HG02884 (cell line): ENCODE results near the gene CAMK4.
"Not testable (repeated sequence)": the region's sequence is repeated elsewhere in the genome, so short reads cannot be mapped to it uniquely, and the experiment has no call there.

Experiments
- ATAC-seq: cut with Tn5 transposase; IDR thresholded peaks from one replicate; pipeline ENCODE4 v1.9.1; 2021; ENCODE audit warnings: mild to moderate bottlenecking, moderate library complexity; ENCODE audit not compliant: unreplicated experiment

Gene CAMK4

DNA sequence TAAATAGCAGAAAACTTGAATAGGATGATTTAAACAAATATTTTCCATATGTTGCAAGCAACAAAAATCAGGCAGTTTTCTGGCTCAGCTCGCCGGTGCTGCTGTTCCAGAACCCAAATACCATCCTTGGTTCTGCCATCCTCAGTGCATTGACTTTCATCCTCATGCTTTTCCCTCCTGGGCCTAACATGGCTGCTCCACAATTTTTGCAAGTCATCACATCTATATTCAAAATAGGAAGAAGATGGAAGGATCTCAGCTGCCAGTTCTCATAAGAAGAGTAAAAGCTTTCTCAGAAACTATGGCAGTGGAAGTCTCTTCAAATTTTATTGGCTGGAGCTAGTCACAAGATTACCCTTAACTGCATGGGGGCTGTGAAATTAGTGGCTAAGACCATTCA lies 151.5 kb downstream of the CAMK4 start:
- no peak for ATAC-seq

DNA sequence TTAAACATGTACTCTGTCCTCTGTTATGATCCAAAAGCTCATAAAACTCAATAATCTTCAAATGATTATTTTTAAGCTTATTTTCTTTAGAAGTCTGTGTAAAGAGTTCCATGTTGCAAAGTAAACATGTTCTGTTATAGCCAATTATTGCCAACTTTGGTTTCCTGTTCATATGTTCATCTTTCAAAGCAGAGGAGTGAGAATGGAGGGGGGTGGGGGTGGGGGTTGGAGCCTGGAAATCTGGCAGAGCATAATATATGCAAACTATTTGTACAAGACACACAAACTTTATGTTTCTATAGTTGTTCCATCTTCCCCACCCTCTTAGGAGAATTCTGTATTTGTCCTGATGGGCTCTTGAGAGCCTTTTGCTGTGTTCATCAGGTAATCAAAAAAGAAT lies 153.1 kb downstream of the CAMK4 start:
- no peak for ATAC-seq

DNA sequence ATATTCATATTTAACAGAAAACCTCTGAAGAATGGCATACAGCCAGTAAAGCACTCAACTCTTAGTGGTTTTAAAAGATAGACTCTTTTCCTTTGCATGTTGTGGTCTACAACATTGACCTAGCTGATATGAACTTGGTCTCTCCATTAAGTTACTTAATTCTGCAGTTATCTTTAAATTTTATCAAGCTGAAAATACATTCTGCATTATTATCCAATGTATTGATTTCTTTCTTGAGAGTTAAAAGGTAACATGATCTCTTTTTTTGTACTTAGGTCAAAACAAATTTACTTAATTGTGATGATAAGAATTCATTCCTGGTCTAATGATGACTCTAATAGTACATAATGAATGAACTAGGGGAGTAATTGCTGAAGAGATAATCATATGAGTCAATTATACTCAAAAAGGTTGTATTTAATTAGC lies 155.2 kb downstream of the CAMK4 start:
- ATAC-seq, result no peak

DNA sequence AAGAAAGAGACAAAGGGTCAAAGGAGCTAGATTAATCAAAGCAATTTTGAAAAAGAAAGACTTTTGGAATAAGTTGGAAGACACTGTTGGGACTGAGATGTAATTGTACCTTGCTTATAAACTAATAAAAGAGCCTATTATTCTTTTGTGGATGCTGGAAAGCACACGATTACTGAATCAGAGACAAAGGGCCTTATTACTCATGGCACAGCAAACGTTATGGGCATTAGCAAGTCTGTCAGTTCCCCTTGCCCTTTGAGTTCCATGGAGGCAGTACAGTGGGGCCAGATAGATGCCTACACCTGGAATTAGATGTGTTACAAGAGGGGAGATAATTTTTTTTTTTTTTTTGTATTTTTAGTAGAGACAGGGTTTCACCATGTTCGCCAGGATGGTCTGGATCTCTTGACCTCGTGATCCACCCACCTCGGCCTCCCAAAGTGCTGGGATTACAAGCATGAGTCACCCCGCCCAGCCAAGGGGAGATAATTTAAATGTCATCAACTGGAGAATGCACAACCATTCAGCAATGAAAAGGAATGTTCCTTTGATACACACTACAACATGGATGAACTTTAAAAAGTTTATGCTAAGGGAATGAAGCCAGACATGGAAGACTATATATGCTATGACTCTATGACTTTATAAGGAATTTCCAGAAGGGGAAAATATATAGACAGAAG lies 159.2 kb downstream of the CAMK4 start:
- no peak for ATAC-seq

DNA sequence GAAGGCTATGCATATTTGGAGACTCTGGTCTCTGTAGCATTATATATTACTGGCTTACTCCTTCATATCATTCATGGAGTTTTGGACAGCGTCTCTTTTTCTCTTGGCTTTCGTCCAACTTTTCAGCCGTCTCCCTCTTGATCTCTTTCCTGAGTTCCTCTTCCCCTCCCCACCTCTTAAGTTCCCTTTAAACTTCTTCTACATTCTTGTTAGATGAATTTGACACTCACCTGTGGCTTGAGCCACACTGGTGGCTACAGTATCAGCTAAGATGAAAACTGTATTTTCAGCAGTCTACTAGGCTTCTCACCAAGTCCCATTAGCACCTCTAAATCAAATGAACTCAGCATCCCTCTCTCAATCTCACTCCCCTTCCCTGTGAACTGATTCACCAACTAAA lies 160.0 kb downstream of the CAMK4 start:
- ATAC-seq, result no peak

DNA sequence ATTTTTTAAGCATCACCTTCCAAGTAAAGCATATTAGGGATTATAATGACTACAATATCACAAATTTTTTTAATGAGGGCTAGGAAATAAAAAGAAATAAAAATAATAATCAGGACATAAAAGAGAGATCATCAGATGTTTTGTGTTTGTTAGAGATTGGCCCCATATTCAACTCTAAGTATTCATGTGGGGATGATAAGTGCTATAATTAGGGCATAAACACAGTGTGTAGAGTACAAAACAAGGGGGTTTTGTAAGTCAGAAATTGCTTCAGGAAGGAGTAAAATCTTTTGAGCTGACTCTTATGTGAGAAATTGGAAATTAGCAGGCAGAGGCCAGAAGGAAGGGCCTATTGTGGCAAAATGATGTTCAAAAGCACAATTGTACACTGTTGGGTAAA lies 160.9 kb downstream of the CAMK4 start:
- no peak for ATAC-seq

DNA sequence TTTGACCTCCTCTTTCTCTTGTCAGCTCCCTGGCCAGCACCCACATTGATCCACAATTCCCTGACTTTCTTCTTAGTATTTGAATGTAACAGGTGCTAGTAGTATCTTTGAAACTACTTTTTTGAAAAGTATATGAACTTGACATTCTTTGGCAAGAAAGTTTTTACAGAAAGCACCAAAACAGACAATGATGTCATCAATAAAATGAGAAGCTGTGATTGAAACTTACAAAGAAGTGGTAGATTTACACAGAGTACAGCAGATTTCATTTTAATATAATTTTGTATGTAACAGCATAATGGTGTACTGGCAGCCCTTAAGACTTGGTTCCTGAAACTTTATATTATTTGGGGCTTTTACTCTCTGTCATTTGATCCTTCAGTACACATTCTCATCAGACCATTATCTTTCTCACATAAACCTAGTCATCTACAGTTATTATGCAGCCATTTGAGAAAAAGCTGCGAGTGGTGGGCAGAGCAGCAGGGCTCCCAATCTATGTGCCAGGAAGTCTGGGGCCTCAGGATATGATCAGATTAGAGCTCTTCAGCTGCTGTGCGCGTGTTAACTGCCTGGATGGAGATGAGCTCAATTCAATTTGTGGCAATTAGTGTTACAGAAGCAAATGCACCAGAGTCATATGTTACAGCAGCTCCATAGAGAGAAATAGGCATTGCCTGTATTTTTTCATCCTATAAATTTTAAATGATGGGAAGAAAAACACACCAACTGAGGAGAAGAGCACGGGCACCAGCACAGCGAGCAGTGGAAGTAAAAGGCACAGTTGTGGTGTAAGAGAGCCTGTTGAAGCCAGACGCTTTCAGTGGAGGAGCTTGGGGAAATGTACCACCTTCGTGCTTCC lies 162.0 kb downstream of the CAMK4 start:
- no peak for ATAC-seq

DNA sequence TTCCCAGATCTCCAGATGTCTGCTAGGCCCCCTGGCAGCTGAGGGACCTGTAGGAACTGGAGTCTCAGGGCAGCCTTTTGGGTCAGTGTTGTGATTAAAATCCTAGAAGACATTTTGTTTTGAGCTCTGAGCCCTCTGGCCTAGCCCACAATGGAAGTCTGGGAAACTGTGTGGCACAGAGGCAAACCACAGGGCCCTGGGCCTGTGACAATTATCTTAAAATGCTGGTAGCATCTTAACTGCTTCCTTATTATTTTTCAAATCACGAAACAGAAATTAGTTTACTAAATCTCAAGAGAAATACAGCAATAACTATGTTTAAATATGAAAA lies 162.6 kb downstream of the CAMK4 start:
- no peak for ATAC-seq

DNA sequence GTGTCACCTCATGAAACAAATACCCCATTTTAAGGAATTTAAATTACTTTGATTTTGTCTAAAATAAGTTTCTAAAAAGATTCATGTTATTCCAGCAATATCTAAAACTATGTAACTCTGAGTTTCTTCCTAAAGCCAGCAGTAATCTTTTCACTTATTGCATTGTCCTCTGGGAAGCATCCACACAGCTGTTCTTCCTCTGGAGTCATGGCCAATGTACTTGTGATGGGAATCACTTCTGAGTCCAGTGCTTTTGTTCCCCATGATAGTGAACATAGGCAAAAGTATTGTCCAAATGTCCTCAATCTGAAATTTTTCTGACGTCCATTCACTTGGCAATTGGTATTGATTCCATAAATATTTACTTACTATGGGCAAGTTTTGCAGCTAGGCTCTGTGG lies 163.2 kb downstream of the CAMK4 start:
- ATAC-seq, result no peak

DNA sequence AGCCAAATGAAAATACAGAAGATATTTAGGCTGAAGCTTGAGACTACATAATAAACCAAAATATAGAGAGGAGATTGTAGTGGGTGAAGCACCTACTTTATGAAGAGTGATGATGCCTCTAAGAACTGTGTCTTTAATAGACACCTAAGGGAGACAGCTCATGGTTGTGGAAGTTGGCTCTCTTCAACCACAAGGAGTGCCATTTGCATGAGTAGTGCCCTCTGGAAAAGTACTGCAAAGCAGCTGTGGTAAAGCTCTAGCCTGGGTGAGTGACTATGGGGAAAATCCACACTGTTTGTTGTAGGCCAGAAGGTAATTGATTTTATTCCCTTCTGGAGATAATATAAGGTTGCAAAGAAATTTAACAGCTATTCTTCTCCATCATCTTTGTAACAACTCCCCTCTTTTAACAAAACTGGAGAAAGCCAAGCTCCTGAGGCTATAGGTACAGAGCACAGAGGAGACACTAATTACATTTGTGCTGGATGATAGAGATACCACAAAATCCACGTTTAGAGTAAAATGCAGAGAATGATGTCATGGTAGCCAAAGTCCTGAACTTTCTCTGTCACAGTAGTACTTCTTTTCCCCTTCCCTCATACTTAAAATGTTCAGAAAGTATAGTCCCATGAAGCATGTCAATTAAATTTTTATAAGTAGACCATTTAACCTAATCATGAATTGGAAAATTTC lies 165.4 kb downstream of the CAMK4 start:
- no peak for ATAC-seq

DNA sequence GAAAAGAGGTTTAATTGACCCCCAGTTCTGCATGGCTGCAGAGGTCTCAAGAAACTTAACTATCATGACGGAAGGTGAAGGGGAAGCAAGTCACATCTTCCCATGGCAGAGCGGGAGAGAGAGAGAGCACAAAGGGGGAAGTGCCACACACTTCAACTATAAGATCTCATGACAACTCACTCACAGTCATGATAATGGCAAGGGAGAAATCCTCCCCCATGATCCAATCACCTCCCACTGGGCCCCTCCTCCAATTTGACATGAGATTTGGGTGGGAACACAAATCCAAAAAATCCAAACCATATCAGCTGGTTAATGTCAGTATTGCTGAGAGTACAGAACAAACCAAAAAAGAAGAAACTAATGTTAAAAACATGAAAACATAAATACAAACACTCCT lies 168.0 kb downstream of the CAMK4 start:
- ATAC-seq, result no peak

DNA sequence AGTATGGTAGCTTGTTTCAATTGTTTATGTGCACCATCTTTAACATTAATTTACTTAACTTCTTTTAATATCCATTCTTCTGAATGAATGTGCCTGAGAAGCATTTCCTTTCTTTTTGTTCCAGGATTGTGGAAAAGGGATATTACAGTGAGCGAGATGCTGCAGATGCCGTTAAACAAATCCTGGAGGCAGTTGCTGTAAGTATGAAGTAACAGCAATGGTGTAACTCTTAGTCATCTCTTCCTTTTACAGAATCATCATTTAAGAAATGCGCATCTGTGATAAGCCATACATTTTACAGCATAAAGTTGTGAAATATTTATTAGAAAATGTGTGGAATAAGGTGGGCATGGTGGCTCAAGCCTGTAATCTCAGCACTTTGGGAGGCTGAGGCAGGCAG lies 170.4 kb downstream of the CAMK4 start:
- no peak for ATAC-seq

DNA sequence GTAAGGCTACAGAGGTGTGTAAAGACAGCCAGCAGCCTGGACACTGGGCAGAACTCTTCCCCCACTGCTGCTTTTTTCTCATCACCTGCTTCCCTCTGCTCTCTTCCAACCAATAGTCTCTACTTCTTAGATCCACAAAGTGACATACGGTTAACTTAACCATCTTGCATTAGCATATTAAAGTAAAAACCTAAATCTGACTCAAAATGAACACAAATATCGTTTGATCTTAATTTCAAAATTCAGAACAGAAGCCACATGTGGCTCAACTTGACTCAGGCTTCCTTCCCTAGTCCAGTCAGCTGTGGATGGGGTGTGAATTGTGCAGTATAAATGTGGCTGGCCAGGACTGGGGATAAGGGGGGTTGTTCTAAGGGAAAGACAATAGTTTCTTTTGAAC lies 173.8 kb downstream of the CAMK4 start:
- no peak for ATAC-seq

DNA sequence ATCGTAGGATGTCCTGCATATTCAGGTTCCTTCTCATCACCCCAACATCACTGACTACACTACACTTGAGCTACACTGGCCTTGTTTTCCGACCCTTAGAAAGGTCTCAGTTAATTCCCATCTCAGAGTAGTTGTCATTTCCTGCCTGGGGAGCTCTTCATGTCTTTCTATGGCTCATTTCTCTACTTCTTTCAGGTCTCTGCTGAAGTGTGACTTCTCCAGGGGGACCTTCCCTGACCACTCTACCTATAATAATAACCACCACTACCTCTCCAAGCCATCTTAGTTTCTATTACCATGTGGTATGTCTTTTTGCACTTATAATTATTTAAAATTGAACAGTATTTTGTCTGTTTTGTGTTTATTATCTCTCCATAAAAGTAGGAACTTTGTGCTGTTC lies 174.9 kb downstream of the CAMK4 start:
- no peak for ATAC-seq

DNA sequence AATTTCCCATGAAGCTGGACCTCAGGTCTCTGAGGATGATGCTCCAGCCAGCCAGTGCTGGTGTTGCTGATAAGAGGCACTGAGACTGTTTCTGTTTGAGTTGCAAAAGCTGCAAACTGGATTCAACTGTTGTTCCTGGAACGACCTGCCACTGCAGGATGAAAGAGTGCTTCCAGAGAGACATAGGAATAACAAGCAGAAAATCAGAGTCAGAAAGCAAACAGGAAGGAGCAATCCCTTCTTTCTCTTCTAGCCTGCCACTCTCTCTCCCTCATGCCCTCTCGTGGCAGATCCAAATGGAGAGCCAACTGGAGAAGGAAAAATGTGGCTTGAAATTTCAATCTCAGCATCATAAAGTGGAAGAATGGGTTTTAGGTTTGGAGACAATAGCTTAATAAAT lies 177.7 kb downstream of the CAMK4 start:
- no peak for ATAC-seq

DNA sequence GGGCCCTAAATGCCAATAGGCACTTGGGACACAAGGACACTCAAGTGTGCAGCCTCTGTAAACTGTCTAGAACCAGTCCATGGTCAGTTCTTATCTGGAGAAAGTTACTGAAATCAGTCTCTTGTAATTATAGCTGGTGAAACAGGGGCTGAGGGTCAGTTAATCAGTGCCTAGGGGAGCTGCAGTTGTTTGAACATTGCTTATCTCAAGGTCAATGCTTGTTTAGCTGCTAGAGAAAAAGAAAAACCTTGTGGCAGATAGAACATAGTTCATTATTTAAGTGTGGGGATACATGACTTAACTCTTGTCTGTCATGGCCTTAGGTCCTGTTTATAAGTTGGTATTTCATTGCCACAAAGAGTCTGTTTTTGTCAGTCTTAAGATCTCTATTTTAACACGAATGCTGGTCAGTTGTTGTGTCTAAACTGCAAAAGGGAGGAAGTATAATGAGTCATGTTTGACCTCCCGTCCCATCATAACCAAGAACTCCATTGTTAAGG lies 180.1 kb downstream of the CAMK4 start:
- no peak for ATAC-seq

DNA sequence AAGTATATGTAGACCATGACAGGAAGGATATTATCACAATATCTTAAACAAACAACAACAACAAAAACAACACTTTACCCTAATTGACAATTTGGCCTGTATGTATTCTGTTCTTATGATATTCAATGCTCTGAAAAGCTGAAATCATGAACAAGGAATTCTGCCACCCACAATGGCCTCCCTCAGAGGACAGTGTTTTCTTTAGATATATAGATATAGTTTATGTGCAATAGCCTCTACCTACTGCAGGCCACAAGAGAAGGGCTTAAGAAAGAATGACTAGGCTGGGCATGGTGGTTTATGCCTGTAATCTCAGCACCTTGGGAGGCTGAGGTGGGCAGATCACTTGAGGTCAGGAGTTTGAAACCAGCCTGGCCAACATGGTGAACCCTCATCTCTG lies 183.4 kb downstream of the CAMK4 start:
- ATAC-seq, result no peak

DNA sequence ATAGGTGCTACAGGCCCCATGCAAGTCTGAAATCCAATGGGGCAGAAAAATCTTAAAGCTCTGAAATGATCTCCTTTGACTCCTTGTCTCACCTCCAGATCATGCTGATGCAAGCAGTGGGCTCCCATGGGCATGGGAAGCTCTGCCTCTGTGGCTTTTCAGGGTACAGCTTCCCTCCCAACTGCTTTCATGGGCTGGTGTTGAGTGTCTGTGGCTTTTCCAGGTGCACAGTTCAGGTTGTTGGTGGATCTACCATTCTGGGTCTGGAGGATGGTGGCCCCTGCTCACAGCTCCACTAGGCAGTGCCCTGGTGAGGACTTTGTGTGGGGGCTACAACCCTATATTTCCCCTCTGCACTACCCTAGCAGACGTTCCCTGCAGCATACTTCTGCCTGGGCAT lies 184.6 kb downstream of the CAMK4 start:
- ATAC-seq, result no peak

DNA sequence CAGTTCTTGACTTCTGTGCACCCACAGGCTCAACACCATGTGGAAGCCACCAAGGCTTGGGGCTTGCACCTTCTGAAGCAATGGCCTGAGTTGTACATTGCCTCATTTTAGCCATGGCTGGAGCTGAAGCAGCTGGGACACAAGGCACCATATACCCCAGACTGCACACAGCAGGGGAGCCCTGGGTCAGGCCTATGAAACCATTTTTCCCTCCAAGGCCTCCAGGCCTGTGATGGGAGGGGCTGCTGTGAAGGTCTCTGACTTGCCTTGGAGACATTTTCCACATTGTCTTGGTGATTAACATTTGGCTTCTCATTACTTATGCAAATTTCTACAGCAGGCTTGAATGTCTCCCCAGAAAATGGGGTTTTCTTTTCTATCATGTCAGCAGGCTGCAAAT lies 185.1 kb downstream of the CAMK4 start:
- not testable (repeated sequence) for ATAC-seq

DNA sequence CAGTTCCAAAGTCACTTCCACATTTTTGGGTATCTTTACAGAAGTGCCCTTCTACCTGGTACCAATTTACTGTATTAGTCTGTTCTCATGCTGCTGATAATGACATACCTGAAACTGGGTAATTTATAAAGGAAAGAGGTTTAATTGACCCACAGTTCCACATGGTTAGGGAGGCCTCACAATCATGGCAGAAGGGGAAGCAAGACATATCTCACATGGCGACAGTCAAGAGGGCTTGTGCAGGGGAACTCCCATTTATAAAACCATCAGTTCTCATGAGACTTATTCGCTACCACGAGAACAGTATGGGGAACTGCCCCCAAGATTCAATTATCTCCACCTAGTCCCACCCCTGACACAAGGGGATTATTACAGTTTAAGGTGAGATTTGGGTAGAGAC lies 185.9 kb downstream of the CAMK4 start:
- not testable (repeated sequence) for ATAC-seq

DNA sequence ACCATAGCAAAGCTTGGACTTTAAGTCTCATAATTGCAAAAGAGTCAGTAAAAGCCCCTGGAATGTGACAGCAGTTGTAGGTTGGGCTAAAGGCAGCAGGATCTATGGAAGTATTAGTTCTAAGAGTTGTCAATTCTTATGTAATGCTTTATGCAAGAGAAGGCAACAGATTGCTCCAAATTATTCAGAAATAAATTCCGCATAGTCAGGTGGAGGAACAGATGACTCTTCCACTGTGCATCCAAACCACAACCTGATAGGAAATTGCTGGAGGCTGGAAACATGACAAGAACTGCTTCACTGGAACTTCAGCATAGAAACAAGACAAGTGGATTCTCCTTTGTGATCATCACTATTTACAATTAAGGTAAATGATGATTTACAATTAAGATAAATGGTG lies 187.1 kb downstream of the CAMK4 start:
- no peak for ATAC-seq

DNA sequence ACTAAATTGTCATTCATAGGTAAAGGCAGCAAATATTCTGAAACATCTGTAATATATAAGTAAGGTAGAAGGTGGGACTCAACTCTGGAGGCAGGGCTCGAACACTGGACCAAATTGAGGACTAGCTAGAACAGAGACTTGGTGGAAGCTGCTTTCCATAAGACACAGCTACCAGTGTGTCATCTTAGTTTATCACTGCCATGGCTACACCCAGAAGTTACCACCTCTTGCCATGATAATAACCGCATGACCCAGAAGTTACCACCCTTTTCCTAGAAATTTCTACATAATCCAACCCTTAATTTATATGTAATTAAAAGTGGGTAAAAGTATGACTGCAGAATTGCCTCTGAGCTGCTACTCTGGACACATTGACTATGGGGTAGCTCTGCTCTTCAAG lies 188.4 kb downstream of the CAMK4 start:
- ATAC-seq, result no peak
